Vagina (tissue), 2 donors: ENCODE measurements around the gene ERGIC1.

Source experiments
- CTCF ChIP-seq, 3 experiments: fragments of 450-650 bp in 2 of 3; fragments of 200-600 bp in 1 of 3; sonication (generic) in 1 of 3; IDR thresholded peaks; one replicate each; pipeline ENCODE4 v1.5.1; 2017 to 2019; ENCODE audit warnings: antibody characterized with exemption in 3 of 3, mild to moderate bottlenecking in 2 of 3, moderate library complexity in 2 of 3
- POLR2AphosphoS5 ChIP-seq, 2 donors: sonication (generic); formaldehyde crosslinking; IDR thresholded peaks; one replicate each; pipeline ENCODE4 v1.9.0; 2017; ENCODE audit warnings: antibody characterized with exemption in 2 of 2, mild to moderate bottlenecking in 2 of 2, low read depth in 1 of 2; ENCODE audit not compliant: insufficient read depth in 1 of 2

- TF ChIP-seq CTCF (IDR thresholded peaks at IDR 0.05): no peak
- no peak for TF ChIP-seq POLR2AphosphoS5 (IDR thresholded peaks at IDR 0.05; ENCODE audit: insufficient read depth in 1 of 2, low read depth in 1 of 2)
Observed at GRCh38 chr5:172931001-172931536, 97.0 kb downstream of the ERGIC1 start.
